Lung (tissue), 12 donors: ENCODE data around the gene ZACN. TPM values are rescaled to one million over a fixed set of nuclear protein-coding genes. Genes with fewer than 3 reads are reported as not detected.
A peak's percentile ranks its signal among the peaks of the same experiment; 100 is the strongest.
"Not testable (repeated sequence)": the region's sequence is repeated elsewhere in the genome, so short reads cannot be mapped to it uniquely, and the experiment has no call there.

Experiments used
- ATAC-seq: fragments of 200-7000 bp; cut with Tn5 transposase; one replicate; pipeline ENCODE4 v1.9.1; 2020; ENCODE audit warnings: moderate number of reproducible peaks; ENCODE audit not compliant: insufficient read depth, low FRiP score
- DNase-seq, 3 donors: peaks; one replicate each; pipeline ENCODE4 v3.0.0-alpha.2; 2013 to 2017
- H3K27ac ChIP-seq, 2 donors: one replicate each; pipeline ENCODE4 v1.5.1; 2013; ENCODE audit warnings: mild to moderate bottlenecking in 2 of 2, moderate library complexity in 2 of 2, control low read depth in 1 of 2, inconsistent platforms in 1 of 2, low read depth in 1 of 2, low read length in 1 of 2
- H3K27me3 ChIP-seq, 3 donors: one replicate each; pipeline ENCODE4 v1.5.1; 2013; ENCODE audit warnings: low read length in 2 of 3; ENCODE audit not compliant: control insufficient read depth in 3 of 3, insufficient read depth in 3 of 3
- H3K36me3 ChIP-seq, 4 donors: one replicate each; pipeline ENCODE4 v1.5.1; 2013; ENCODE audit warnings: low read length in 4 of 4, mild to moderate bottlenecking in 1 of 4, moderate library complexity in 1 of 4; ENCODE audit not compliant: control insufficient read depth in 4 of 4, insufficient read depth in 4 of 4
- H3K4me1 ChIP-seq, 5 donors: one replicate each; pipeline ENCODE4 v1.5.1; 2013; ENCODE audit warnings: low read length in 5 of 5, mild to moderate bottlenecking in 2 of 5, moderate library complexity in 1 of 5; ENCODE audit not compliant: control insufficient read depth in 5 of 5, insufficient read depth in 5 of 5
- H3K4me3 ChIP-seq: one replicate; pipeline ENCODE4 v1.5.1; 2013; ENCODE audit warnings: mild to moderate bottlenecking, control low read depth, moderate library complexity
- H3K9ac ChIP-seq, 2 donors: one replicate each; pipeline ENCODE4 v1.5.1; 2013; ENCODE audit warnings: low read length in 2 of 2, control low read depth in 1 of 2; ENCODE audit not compliant: insufficient read depth in 1 of 2
- H3K9me3 ChIP-seq, 4 donors: one replicate each; pipeline ENCODE4 v1.5.1; 2013; ENCODE audit warnings: low read length in 3 of 4, mild to moderate bottlenecking in 1 of 4, moderate library complexity in 1 of 4; ENCODE audit not compliant: control insufficient read depth in 4 of 4, insufficient read depth in 3 of 4
- CTCF ChIP-seq: IDR thresholded peaks from 2 replicates; pipeline ENCODE4 v1.5.1; 2012; ENCODE audit warnings: mild to moderate bottlenecking; ENCODE audit errors: control extremely low read depth, extremely low read depth
- WGBS, 2 donors: extraction: QIAGEN DNeasy Blood & Tissue Kit; methylation state at CpG; one replicate each; pipeline ENCODE4 v1.1.7; 2013; 5-methylcytosine and 5-hydroxymethylcytosine counted together
- polyA plus RNA-seq, 2 donors: library from polyadenylated mRNA; stranded (reverse); fragments of 200-250 nt; gene quantifications; one replicate each; pipeline ENCODE4 v1.2.1, GENCODE V29; 2013
- total RNA-seq, 2 donors: library from RNA; depleted of rRNA in 1 of 2; stranded (reverse); fragments of >200 nt in 1 of 2; gene quantifications; one replicate each; pipeline ENCODE4 v1.2.1, GENCODE V29; 2014 to 2021
- donor health status: control.
- donor health status: control.
- donor health status: Bipolar disorder and iron deficiency.
- donor health status: healthy.
- donor health status: DM: yes; HTN: yes; CAD: no.

The ZACN gene
- total and polyA plus RNA-seq, 4 donors, result 0.25 to 1.9 (median 1.4) TPM; not detected in 1

- H3K27ac ChIP-seq, result no peak overlapping the region
- DNase-seq (no peak), ATAC-seq (no peak)
- H3K4me1 ChIP-seq, result peaks cover 0 to 43% (median 13%) of the 10 kb centered on the region in 5 donors
- H3K4me3 ChIP-seq, result no peak overlapping the region
- TF ChIP-seq CTCF, result no peak
- no peak overlapping the region for H3K9ac ChIP-seq
- H3K27me3 ChIP-seq, result peaks cover 4 to 58% (median 50%) of the 10 kb centered on the region in 3 donors
- peaks cover 0 to 8% (median 0%) of the 10 kb centered on the region in 4 donors for H3K9me3 ChIP-seq
- H3K36me3 ChIP-seq, result no peaks in the 10 kb centered on the region
- whole genome bisulfite sequencing, 2 donors, result 5 to 7% methylated on average over 41 of the region's 41 CpGs
Measured at GRCh38 chr17:76076146-76076764, 2.7 kb upstream of the ZACN start.

- DNase-seq, result peak in 1 of 3 donors; percentile 37
- peaks cover 4 to 58% (median 50%) of the 10 kb centered on the region in 3 donors for H3K27me3 ChIP-seq
- WGBS, 2 donors, result 4 to 5% methylated on average over 82 of the region's 82 CpGs
- no peak for TF ChIP-seq CTCF
- peaks cover 0 to 2% (median 0%) of the 10 kb centered on the region in 4 donors for H3K36me3 ChIP-seq
- H3K9ac ChIP-seq, result no peak overlapping the region
- H3K27ac ChIP-seq, result no peak overlapping the region
- no peak overlapping the region for H3K4me3 ChIP-seq
- peaks cover 0 to 37% (median 13%) of the 10 kb centered on the region in 5 donors for H3K4me1 ChIP-seq
- peaks cover 0 to 8% (median 0%) of the 10 kb centered on the region in 4 donors for H3K9me3 ChIP-seq
- no peak for ATAC-seq
Measured at GRCh38 chr17:76076765-76077583, 2.0 kb upstream of the ZACN start.

- no peak overlapping the region for H3K9ac ChIP-seq
- H3K36me3 ChIP-seq, result peaks cover 0 to 8% (median 2%) of the 10 kb centered on the region in 4 donors
- WGBS, 2 donors, result 23 to 30% methylated on average over 10 to 12 of the region's 12 CpGs
- no peak overlapping the region for H3K27ac ChIP-seq
- H3K9me3 ChIP-seq, result peaks cover 0 to 8% (median 0%) of the 10 kb centered on the region in 4 donors
- TF ChIP-seq CTCF, result no peak
- ATAC-seq (no peak), DNase-seq (no peak)
- H3K4me1 ChIP-seq, result peaks cover 0 to 42% (median 13%) of the 10 kb centered on the region in 5 donors
- no peak overlapping the region for H3K4me3 ChIP-seq
- H3K27me3 ChIP-seq, result peaks cover 4 to 58% (median 50%) of the 10 kb centered on the region in 3 donors
Measured at GRCh38 chr17:76077584-76078110, 1.3 kb upstream of the ZACN start.

- DNase-seq, H3K9ac ChIP-seq, ATAC-seq, H3K27ac ChIP-seq, H3K4me3 ChIP-seq, H3K9me3 ChIP-seq: not testable (repeated sequence)
- H3K36me3 ChIP-seq, result peaks cover 0 to 15% (median 5%) of the 10 kb centered on the region in 4 donors
- H3K4me1 ChIP-seq, result peaks cover 0 to 46% (median 13%) of the 10 kb centered on the region in 5 donors
- H3K27me3 ChIP-seq, result peaks cover 4 to 58% (median 50%) of the 10 kb centered on the region in 3 donors
- WGBS, 2 donors, result 28 to 38% methylated on average over 5 of the region's 5 CpGs
Measured at GRCh38 chr17:76078370-76078769, 612 bp upstream of the ZACN start.
